ENCODE data around the gene PSMB10. TPM values are rescaled to one million over a fixed set of nuclear protein-coding genes. Genes with fewer than 3 reads are reported as not detected.

PSMB10 gene
- total RNA-seq, 2 donors from 2014 or later, result 16.2 to 26.7 TPM

GRCh38 chr16:67950335-67950843 is 13.7 kb upstream of the PSMB10 start:
- DNase-seq (no peak), ATAC-seq (no peak)
- H3K27me3 ChIP-seq, result no peaks in the 10 kb centered on the region
- H3K27ac ChIP-seq, result no peak overlapping the region
- H3K4me3 ChIP-seq, result no peak overlapping the region
- intact Hi-C loops (cut with DNase I), result no loop called here
- peaks cover 0 to 21% of the 10 kb centered on the region in 2 donors for H3K36me3 ChIP-seq (replicated peaks in 1 of 2; ENCODE audit: insufficient read depth in 1 of 2, low read depth in 2 of 2)
- WGBS, 2 donors, result 87 to 91% methylated on average over 7 to 16 of the region's 16 CpGs
- no peaks in the 10 kb centered on the region for H3K9me3 ChIP-seq
- H3K4me1 ChIP-seq, result no peaks in the 10 kb centered on the region
- TF ChIP-seq CTCF (IDR thresholded peaks at IDR 0.05), result no peak
- TF ChIP-seq POLR2A (IDR thresholded peaks at IDR 0.05), result no peak

- H3K9me3 ChIP-seq, result no peaks in the 10 kb centered on the region
- no peak for ATAC-seq
- no peak for DNase-seq
- peaks cover 0 to 21% of the 10 kb centered on the region in 2 donors for H3K36me3 ChIP-seq (replicated peaks in 1 of 2; ENCODE audit: insufficient read depth in 1 of 2, low read depth in 2 of 2)
- no peak overlapping the region for H3K4me3 ChIP-seq
- 92 to 95% methylated on average over 11 of the region's 11 CpGs for WGBS, 2 donors
- no peak overlapping the region for H3K27ac ChIP-seq
- H3K4me1 ChIP-seq, result no peaks in the 10 kb centered on the region
- no peaks in the 10 kb centered on the region for H3K27me3 ChIP-seq
- intact Hi-C loops (cut with DNase I), result no loop called here
- no peak for TF ChIP-seq POLR2A (IDR thresholded peaks at IDR 0.05)
- no peak for TF ChIP-seq CTCF (IDR thresholded peaks at IDR 0.05)
Measured at GRCh38 chr16:67949645-67950044, 13.0 kb upstream of the PSMB10 start.

- no peak for TF ChIP-seq CTCF (IDR thresholded peaks at IDR 0.05)
- no peaks in the 10 kb centered on the region for H3K9me3 ChIP-seq
- WGBS, 2 donors, result 91 to 100% methylated on average over 3 to 15 of the region's 15 CpGs
- no peak overlapping the region for H3K27ac ChIP-seq
- peaks cover 0 to 21% of the 10 kb centered on the region in 2 donors for H3K36me3 ChIP-seq (replicated peaks in 1 of 2; ENCODE audit: insufficient read depth in 1 of 2, low read depth in 2 of 2)
- DNase-seq (peak in 1 of 4 donors; percentile 8), ATAC-seq (no peak)
- no peak overlapping the region for H3K4me3 ChIP-seq
- H3K27me3 ChIP-seq, result no peaks in the 10 kb centered on the region
- intact Hi-C loops (cut with DNase I), result no loop called here
- H3K4me1 ChIP-seq, result no peaks in the 10 kb centered on the region
Measured at GRCh38 chr16:67948015-67948414, 11.4 kb upstream of the PSMB10 start.

GRCh38 chr16:67946966-67947558 is 10.4 kb upstream of the PSMB10 start:
- Histone ChIP-seq H3K36me3 (replicated peaks in 1 of 2; ENCODE audit: insufficient read depth in 1 of 2, low read depth in 2 of 2) (peaks cover 0 to 21% of the 10 kb centered on the region in 2 donors), H3K4me3 (no peak overlapping the region), H3K9me3 (no peaks in the 10 kb centered on the region), H3K4me1 (no peaks in the 10 kb centered on the region), H3K27ac (no peak overlapping the region), H3K27me3 (no peaks in the 10 kb centered on the region)
- WGBS, 2 donors, result 91 to 92% methylated on average over 5 to 25 of the region's 28 CpGs
- DNase-seq (peak in 1 of 4 donors; percentile 14), ATAC-seq (no peak)
- intact Hi-C loops (cut with DNase I), result no loop called here
- no peak for TF ChIP-seq POLR2A (IDR thresholded peaks at IDR 0.05)
- TF ChIP-seq CTCF (IDR thresholded peaks at IDR 0.05), result no peak

- no peak for TF ChIP-seq POLR2A (IDR thresholded peaks at IDR 0.05)
- no peak for TF ChIP-seq CTCF (IDR thresholded peaks at IDR 0.05)
- H3K9me3 ChIP-seq, result no peaks in the 10 kb centered on the region
- ATAC-seq (no peak), DNase-seq (peak in 1 of 4 donors; percentile 11)
- intact Hi-C loops (cut with DNase I), result no loop called here
- no peak overlapping the region for H3K27ac ChIP-seq
- H3K4me3 ChIP-seq, result no peak overlapping the region
- peaks cover 0 to 13% of the 10 kb centered on the region in 2 donors for H3K36me3 ChIP-seq (replicated peaks in 1 of 2; ENCODE audit: insufficient read depth in 1 of 2, low read depth in 2 of 2)
- 92 to 96% methylated on average over 8 to 20 of the region's 20 CpGs for WGBS, 2 donors
- H3K4me1 ChIP-seq, result no peaks in the 10 kb centered on the region
- no peaks in the 10 kb centered on the region for H3K27me3 ChIP-seq
Measured at GRCh38 chr16:67946128-67946569, 9.5 kb upstream of the PSMB10 start.

Measured in body of pancreas (tissue), 4 donors.